ENCODE results near the gene ST3GAL3. TPM values are rescaled to one million over a fixed set of nuclear protein-coding genes. Genes with fewer than 3 reads are reported as not detected.
"Not testable (repeated sequence)": the region's sequence is repeated elsewhere in the genome, so short reads cannot be mapped to it uniquely, and the experiment has no call there.

ST3GAL3 gene
- polyA plus RNA-seq, 1 donor, result 32.6 TPM

DNA sequence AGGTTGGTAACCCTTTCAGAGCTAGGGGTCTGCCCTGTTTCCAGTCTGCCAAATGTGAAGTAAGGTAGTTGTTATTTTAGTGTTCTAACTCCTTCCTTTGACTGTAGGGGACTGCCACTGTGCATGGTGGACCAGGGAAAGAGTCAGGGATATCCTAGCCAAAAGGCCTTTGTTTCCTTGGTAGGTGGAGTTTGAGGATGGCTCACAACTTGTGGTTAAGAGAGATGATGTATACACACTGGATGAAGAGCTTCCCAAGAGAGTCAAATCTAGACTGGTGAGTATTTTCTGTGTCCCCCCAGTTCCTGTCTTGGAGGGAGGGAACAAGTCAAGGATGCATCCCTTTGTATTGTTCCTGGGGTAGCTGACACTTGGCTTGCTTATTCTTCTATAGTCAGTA, 3.5 kb upstream of the ST3GAL3 start:
- DNase-seq (ENCODE audit: low read depth), result no peak

DNA sequence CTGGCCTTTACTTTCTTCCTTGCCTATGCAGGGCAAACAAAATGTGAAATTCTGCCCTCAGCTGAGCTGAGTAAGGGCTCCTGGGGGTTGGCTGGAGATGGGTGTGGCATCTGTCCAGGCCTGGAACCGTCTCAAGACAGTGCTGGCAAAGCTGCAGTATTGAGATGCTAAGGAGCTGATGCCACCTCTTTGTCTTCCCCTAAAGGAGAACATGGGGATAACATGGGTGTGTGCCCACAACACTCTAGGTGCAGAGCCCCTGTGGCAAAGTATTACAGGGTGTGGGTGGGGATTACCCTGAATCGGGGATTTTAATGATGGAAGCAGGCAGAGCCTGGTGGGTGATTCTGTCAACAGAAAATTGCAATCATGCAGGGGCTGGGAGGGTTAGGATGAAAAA, 2.5 kb upstream of the ST3GAL3 start:
- DNase-seq (ENCODE audit: low read depth), result no peak

DNA sequence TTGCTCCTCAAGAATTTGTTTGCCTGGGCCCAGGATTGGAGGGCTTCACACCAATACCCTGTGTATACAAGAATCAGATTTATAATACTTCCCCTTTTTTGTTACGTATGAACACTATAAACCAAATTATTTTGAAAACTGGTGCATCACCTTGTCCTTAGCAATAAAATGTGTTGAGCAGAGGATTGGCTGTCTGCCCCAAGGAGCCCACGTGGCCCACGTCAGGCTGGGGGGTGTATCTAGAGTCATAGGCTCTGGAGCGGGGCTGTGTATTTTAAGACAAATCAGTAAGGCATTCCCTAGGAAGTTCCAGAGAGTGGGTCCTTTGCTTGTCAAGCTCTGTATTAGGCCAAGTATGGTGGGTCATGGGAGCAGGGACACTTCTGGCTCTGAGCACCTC, 2.0 kb upstream of the ST3GAL3 start:
- no peak for DNase-seq (ENCODE audit: low read depth)

DNA sequence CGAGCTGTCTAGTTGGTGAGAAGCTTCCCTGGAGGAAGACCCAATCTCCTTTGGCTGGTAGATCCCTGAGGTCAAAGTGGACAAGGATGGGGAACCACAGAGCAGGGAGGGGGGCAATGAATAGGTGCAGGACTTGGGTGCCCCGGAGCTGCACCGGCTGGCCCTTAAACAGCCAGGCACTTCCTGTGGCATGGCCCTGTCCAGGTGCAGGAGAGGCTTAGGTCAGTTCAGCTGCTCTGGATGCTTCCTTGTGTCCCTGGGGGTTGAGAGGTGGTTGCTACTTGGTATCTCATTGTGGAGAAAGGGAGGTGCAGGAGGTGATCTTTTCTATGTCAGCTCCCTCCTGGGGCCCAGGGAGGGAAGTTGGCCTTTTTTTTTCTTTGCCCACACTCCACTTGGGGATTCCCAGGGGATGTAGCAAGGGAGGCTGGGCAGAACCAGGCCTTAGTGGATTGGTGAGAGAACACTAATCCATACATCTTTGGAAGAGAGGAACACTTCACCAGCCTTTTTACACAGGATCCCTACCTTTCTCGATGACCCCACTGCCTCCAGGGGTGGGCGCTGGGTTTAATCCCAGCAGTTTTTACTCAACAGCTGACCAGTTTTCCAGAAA, 1.2 kb upstream of the ST3GAL3 start:
- no peak for DNase-seq (ENCODE audit: low read depth)

DNA sequence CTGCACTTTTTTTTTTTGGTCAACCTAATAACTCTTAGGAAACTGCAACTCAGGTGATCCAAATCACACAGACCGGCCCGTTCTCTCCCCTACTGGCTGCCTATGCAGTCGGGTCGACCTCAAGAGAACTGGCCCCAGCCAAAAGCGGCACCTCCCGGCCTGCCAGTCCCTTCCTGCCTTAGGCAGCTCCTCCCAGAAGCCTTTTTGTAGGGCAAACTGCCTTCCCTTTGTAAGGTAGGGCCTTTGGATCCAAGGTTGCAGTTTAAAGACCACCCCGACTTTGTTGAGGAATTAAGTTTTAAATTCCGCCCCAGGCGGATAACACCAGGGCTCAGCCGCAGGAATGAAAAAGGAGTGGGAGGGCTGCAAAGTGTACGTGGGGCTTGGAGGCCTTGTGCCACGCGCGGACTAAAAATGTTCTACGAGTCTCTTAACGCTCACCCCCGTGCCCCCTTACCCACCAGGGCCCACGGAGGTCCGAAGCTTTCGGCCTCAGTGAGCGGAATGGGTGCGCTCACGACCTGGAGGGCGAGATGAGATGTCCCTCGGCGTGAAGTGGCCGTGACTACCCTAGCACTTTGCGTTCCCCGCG, 642 bp upstream of the ST3GAL3 start:
- DNase-seq (ENCODE audit: low read depth), result no peak

DNA sequence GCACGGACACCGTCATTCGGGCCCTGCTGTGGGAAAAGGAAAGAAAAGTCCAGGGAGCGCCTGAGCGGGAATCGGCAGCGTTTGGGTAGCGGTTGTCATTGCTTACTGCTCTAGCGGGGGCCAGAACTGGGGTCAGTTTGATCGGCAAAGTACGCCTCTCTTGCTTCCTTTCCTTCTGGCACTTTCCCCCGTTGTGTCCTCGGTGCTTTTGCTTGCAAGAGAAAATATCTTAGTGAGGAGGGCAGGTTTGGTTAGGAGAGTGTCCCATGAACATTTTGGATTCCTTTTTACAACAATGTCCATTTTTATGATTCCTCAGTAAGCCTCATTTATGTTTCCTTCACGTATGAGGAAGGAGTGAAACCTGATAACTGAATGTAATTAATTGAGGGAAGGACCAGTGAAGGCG, 670 bp downstream of the ST3GAL3 start:
- DNase-seq (ENCODE audit: low read depth), result no peak

DNA sequence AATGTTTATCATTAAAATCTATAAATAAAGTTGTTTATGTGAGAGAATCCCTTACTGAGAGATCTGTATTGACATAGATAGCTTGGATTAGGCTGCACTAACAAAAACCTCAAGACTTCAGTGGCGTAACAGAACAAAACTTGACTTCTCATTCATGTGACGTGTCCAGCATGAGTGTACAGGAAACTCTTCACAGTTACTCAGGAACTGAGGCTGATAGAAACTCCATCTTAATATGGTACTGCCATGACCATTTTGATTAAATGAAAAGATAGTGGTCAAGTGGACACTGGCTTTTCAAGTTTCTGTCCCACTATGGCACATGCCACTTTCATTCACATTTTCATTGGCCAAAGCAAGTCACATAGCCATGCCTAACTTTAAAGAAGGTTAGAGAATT, 3.7 kb downstream of the ST3GAL3 start:
- DNase-seq (ENCODE audit: low read depth), result no peak

DNA sequence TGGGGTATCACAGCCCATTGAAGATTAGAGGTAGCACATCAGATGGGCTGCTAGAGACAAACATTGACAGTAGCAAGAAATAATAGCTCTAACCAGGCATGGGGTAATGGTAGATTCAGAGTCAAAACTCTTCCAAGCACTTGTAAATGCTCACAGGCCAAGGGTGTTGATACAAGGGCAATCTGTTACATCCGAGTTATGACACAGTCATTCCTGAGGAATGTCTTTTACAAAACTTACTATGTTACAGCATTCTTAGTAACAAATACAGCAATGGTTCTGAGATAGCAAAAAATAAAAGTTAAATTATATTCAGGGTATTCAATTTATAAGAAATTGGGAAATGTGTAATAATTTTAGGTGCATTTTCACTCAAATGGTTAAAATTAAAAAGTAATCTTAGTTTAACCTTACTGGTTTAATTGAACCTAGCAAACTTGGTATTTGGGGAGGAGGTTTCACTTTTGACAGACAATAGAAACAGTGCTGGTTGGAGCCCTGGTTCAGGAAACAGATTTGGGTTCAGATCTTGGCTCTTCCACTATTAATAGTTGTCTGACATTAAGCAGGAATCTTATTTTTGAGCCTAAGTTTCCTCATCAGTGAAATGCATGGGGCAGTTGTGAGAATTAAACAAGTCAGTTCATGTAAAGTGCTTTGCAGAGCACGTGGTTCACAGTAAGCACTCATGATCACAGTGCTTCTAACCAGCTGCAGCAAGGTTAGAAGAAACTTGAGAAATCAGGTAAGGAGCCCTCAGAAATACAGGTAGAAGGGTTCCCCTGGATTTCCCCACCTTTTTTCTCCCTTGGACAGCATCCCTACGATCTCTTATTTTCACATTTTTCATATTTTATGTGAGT, 4.4 kb downstream of the ST3GAL3 start:
- no peak for DNase-seq (ENCODE audit: low read depth)

DNA sequence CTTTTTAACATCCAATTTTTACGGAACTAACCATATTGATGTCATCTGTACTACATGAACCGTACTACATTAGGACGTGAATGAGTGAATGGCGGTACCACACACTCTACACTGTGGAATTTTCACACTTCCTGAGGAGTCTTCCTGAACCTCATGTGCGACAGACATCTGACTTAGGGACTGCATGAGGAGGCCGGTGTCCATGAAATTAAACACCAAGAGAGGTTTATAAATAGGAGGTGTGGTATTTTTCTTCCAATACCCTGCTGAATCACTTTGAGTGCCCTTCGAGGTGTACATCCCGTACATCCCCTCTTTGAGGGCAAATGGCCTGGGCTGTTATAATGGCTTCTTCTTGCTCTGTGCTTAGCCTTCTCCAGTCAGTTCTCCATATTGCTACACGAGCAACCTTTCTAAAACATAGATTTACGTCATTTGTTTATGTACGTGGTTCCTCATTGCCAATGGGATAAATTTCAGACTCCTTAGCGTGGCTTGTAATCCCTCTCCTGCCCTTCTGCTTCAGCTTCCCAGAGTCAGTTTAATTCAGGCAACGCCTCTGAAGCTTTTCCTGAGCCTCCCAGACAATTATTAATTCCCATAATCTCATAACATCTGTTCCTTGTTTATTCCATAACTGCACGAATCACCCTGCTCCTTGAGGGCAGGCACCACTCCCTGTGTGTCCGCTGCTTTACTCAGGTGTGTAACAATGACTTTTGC, 9.4 kb downstream of the ST3GAL3 start:
- no peak for DNase-seq (ENCODE audit: low read depth)

DNA sequence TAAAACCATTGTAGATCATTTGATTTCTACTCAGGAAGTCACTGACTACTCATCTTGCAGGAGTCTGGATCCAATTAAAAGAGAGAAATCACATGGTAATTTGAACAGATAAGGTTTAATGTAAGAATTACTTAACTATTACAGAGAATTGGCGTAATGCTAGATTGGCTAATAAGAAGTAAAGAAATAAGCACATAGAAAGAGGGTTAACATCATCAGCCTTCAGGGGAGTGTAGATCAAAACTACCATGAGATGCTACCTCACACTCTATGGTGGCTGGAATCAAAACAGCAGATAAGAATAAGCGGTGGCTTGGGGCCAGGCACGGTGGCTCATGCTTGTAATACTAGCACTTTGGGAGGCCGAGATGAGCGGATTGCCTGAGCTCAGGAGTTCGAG, 11.7 kb downstream of the ST3GAL3 start:
- no peak for DNase-seq (ENCODE audit: low read depth)

DNA sequence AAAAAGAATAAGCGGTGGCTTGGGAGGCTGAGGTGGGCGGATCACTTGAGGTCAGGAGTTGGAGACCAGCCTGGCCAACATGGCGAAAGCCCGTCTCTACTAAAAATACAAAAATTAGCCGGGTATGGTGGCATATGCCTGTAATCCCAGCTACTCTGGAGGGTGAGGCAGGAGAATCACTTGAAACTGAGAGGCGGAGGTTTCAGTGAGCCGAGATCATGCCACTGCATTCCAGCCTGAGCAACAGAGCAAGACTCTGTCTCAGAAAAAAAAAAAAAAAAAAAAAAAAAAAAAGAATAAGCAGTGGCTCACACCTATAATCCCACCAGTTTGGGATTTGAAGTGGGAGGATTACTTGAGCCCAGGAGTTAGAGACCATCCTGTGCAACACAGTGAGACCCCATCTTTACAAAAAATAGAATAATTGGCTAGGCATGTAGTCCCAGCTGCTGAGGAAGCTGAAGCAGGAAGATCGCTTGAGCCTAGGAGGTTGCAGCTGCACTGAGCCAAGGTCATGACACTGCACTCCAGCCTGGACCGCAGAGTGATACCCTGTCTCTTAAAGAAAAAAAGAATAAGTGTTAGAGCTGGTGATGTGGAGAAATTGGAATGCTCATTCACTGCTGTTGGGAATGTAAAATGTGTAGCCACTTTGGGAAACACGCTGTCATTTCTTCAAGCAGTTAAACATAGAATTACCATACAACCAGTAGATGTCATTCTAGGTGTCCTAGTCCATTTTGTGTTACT, 12.5 kb downstream of the ST3GAL3 start:
- DNase-seq (ENCODE audit: low read depth), result not testable (repeated sequence)

DNA sequence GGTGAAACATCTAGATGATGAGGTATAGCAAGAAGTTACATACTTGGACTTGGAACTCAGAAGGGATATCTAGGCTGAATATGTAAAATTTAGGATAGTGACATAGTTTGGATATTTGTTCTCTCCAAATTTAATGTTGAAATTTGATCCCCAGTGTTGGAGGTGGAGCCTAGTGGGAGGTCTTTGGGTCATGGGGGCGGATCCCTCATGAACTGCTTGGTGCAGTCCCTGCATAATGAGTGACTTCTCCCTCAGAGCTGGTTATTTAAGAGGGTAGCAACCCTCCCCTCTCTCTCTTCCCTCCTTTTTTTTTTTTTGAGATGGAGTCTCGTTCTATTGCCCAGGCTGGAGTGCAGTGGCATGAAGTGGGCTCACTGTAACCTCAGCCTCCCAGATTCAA, 15.5 kb downstream of the ST3GAL3 start:
- DNase-seq (ENCODE audit: low read depth), result no peak

DNA sequence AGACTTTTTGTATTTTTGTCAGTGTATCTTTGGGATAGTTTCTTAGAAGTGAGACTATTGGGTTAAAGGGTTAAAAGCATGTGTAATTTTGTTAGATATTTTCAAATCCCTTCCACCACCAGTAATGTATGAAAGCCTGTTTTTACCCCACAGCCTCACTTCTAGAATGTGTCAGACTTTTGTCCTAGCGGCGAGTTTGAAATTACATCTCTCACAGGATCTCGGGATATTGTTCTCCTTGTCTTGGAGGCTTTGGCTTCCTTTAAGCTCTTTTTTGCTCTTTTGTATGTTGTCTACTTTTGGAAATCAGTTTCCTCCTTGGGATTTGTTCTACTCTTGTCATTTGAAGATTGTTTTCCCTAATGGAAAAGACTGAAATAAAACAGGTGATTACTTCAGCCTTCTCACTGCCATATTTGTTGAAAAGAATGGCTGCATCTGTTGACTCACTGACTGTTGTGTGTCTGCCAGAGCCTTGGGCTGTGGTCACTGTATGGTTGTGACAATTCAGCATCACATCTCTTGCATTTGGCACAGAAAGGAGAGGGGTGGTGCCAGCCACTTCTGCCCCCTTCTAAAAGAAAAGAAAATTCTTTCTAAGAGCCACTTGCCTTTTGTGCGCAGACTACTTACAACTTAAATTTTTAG, 22.6 kb downstream of the ST3GAL3 start:
- DNase-seq (ENCODE audit: low read depth), result no peak

DNA sequence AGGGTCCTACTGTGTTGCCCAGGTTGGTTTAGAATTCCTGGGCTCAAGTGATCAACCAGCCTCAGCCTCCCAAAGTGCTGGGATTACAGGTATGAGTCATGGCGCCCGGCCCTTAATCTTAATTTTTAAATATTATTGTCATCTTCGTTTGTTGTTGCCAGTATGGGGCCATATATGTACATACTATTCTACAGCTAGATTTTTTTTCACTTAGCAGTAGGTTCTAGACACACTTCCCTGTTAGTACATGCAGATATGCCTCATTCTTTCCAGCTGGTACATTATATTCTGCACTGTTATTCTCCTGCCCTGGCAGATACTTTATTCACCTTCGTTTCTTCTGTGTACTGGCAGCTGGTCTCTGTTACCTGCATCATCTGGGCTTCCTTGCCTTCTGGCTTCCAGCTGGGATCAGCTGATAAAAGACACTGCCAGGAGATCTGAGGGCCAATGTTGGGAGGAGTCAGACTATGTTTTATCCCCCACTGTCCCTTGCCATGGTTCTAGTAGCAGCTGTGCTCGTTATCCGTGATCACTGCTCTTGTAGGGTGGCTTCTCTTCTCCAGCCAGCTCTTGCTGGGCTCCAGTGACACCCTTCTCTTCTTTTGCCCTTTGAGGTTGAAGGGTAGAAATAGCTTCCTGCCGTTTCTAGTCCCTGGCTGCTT, 24.7 kb downstream of the ST3GAL3 start:
- no peak for DNase-seq (ENCODE audit: low read depth)

DNA sequence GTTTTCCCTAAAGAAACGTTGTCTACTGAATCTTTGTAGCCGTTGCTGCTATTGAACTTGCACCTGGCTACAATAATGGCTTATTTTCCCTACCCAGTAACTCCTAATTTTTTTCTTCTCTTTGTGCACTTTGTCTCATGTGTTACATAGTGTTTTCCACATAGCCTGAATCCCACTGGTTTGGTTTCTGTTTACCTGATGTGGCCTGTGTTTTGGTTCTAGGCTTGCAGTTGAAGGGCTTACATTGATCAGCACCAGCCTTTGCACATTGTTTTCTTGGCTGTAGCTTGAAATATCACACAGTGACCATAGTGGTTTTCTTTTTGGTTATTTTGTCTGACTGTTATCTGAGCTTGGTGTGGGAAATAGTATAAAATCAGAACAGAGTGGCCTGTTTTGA, 29.5 kb downstream of the ST3GAL3 start:
- no peak for DNase-seq (ENCODE audit: low read depth)

DNA sequence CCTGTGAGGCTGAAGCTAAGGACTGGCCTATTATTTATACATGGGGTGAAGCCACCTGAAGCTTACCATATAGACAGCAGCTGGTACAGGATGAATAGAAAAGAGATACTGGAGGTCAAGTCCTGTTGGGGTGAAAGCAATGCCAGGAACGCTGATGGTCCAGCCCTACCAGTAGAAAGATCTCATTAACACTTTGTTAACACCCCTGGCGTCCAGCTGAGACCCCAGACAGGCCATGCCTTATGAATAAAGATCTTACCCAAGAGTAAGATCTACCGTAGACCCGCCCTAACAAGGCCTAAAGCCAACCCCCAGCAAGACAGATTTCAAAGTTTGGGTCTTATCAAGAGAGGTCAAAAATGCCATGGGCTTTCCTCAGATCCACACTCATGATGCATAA, 34.7 kb downstream of the ST3GAL3 start:
- DNase-seq (ENCODE audit: low read depth), result no peak

DNA sequence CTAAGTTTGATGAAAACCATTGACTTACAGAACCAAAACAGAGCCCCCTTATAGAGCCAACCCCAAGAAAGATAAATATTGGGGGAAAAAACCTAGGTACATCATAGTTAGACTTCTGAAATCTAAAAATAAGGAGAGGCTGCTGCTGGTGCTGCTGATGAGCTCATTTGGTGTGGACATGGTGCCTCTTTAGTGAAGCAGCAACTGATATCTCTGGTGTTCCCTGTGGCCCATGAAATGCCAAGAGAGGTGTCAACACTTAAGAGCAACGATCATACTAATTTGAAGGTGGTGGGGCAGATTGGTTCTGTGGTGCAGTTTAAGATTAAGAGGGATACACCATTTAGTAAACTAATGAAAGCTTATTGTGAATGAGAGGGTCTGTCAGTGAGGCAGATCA, 35.9 kb downstream of the ST3GAL3 start:
- no peak for DNase-seq (ENCODE audit: low read depth)

DNA sequence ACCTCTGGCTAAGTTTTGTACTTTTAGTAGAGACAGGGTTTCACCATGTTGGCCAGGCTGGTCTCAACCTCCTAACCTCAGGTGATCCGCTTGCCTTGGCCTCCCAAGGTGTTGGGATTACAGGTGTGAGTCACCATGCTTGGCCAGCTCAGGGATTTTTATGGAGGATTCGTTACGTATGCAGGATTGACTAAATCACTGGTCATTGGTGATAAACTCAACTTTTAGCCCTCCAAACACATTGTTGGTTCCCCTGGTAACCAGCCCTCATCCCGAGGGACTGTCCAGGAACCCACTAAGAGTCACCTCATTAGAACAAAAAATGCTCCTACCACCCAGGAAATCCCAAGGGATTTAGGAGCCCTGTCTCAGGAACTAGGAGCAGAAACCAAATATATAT, 40.4 kb downstream of the ST3GAL3 start:
- DNase-seq (ENCODE audit: low read depth), result no peak

DNA sequence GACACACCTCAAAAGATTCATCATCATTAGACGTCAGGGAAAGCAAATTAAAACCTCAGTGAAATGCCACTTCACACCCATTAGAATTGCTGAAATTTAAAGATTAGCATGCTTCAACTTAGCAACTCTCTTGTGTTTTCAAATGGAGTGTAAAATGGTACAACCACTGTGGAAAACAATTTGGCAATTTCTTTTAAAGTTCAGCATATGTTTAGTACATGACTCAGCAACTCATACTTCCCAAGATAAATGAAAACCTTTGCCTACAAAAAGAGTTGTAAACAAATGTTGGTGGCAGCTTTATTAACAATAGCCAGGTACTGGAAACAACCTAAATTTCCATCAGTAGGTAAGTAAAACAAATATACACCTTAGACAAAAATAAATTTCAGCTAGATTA, 42.7 kb downstream of the ST3GAL3 start:
- no peak for DNase-seq (ENCODE audit: low read depth)

DNA sequence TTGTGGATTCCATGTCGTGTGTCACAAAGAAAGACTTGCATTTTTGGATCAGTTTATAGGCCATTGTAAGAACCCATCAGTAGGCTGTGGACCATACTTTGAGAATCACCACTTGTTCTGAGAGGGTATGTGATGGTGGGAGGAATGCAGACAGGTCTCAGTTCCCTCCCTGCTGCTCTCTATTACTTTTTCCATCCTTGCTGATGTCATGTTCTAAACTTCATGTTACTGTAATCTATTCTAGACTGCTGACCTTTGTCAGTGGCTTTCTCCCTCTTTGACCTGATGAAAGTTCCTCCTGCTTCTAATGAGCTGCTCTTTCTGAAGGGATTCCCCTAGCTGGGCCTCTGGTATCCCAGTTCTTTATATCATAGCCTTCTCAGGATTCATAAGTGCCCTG, 46.1 kb downstream of the ST3GAL3 start:
- DNase-seq (ENCODE audit: low read depth), result no peak

DNA sequence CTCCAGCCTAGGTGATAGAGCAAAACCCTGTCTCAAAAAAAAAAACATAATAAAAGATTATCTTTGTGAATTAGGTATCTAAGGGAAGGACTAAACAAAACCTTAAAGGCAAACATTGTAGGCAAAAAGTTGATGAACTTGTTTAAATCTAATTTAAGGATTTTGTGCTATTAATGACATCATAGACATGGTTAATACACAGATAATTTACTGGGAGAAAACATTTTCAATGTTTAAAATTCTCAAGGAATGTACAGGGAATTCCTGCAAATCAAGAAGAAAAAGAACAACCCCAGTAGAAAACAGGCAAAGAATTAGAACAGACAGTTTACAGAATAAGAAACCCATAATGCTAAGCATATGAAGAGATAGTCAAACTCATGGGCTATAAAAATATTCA, 47.6 kb downstream of the ST3GAL3 start:
- no peak for DNase-seq (ENCODE audit: low read depth)

All from forelimb muscle (tissue), 1 donor.